Measurements from ENCODE around the gene ADIPOR2.

DNA sequence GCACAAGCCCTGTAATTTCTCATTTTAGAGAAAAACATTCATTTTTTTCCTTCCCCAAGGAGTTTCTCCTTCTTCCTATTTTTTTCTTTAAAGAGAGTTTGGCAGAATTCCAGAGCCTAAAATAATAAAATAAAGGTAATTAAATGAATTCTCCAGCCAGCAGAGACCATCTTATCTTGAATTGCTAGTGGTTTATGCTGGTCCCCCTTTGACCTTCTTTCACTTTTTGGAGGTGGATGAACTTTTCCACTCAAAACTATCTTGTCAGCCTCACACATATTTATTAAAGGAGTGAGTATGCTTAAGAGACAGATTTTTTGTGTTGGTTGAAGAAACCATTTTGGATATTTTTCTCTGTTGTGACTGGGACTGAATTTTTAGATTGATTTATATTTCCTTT, 47.6 kb downstream of the ADIPOR2 start:
- TF ChIP-seq YY1 (IDR thresholded peaks at IDR 0.05; ENCODE audit: insufficient read depth, insufficient read length) (no peak), ZNF274 (IDR thresholded peaks at IDR 0.05; ENCODE audit: low read depth, low read length) (no peak)
